Fibroblast of skin of back (primary cell): ENCODE measurements around the gene EHF.

ENCODE experiments used
- DNase-seq: peaks from one replicate; pipeline ENCODE4 v3.0.0-alpha.2; 2013

The EHF gene

DNA sequence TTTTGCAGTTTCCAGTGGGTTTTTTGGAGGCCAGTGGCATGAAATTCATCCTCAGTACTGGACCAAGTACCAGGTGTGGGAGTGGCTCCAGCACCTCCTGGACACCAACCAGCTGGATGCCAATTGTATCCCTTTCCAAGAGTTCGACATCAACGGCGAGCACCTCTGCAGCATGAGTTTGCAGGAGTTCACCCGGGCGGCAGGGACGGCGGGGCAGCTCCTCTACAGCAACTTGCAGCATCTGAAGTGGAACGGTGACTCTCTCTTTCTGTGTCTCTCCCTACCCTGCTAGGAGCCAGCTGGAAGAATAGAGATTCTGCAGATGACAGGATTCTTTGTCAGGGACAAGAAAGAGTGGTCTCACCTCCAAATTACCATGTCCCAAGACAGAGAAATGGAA is 25.5 kb downstream of the EHF start:
- DNase-seq = no peak

DNA sequence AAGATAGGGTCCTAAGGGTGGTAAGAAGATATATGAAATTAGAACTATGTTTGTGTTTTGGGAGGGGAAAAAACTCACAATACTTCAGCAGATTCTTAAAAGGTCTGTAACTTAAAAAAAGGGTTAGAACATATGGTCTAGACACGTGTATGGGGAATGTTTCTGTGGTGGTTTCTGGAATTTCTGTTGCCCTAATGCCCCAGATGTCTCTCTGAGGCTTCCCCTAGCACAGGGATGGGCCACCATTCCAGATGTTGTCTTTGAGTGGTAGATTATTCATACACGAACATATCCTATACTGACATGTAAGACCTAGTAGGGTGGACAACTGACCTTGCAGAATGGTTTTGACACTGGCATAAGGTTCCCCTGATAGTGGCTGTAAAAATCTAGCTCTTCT is 26.2 kb downstream of the EHF start:
- DNase-seq = peak; percentile 45

DNA sequence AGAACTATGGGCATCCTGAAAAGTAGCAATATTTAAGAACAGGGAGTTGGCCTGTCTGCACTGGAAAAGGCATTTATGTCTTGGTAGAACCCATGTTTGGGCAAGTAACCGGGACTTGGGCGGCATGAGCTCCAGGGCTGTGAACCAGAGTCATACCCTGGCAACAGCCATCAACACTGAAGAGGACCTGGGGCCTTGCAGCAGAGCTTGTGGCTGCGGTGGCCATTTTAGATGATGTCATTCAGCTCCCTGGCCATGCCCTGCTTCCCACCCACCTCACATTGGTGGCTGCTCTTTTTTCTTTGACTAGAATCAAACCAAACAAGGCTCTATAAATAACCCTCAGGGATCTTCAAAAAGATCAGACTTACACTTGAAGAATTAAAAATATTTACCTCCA is 26.6 kb downstream of the EHF start:
- DNase-seq = no peak

DNA sequence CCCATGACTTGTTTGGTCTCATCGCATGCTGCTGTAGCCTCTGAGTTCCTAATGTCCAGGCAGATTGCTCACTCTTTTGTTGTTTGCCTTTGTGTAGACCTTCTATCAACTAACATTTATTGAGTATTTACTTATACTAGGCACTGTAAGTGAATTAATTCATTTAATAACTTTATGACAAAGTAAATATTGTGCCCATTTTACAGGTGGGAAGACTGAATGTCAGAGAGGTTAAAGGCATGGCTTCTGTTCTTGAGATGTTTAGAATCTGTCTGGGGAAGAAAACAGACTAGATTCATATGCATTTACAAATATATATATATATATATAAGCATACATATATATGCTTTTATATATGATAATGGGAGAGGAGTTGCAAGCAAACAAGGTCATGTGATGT is 27.1 kb downstream of the EHF start:
- no peak for DNase-seq

DNA sequence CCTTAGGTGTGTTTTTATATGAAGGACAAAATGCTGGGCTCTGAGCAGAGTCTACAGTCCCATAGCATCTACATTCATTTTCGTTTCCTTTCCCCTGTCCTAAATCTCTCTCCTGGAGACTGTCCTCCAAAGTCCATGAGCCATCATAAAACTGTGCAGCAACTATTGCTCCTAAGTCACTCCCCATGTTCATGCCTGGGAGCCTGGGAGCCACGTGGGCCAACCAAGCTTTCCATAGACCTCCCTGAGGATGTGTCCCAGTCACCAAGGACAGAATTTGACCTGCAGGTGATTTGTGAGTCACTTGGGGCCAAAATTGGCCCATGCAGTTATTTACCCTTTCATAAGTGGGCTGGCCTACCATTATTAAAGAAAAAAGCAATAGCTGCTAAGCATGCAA is 28.7 kb downstream of the EHF start:
- DNase-seq = no peak

DNA sequence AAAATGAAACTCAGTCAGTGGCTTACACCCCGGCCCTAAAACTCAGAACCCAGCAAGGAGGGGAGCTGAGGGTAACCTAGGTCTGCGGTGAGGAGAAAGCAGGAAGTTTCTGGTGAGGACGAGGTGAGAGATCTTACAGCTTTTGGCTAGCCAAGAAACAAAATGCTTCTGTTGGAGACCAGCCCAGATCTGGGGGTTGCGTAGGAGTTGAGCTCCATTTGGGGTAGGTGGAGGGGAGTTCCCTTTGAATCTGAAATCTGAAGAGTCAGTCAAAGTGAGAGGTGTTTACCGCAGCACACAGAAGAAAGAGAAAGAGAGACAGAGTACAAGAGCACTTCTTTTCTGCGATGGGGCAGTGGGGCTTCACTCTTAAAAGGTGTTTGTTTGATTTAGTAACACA is 29.6 kb downstream of the EHF start:
- no peak for DNase-seq

DNA sequence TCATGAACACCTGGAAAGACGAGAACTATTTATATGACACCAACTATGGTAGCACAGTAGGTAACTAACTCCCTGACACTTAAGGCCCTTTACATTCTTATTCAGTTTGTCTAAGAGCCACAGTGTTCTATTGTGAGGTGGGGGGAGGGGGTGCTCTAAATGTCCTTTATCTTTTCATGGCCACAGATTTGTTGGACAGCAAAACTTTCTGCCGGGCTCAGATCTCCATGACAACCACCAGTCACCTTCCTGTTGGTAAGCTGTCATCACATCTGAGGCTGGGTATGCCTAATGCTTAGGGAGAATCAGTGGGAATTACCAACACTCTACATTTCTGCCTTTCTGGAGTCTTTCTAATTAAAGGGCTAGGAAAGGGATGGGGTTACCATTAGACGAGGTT is 30.7 kb downstream of the EHF start:
- no peak for DNase-seq

DNA sequence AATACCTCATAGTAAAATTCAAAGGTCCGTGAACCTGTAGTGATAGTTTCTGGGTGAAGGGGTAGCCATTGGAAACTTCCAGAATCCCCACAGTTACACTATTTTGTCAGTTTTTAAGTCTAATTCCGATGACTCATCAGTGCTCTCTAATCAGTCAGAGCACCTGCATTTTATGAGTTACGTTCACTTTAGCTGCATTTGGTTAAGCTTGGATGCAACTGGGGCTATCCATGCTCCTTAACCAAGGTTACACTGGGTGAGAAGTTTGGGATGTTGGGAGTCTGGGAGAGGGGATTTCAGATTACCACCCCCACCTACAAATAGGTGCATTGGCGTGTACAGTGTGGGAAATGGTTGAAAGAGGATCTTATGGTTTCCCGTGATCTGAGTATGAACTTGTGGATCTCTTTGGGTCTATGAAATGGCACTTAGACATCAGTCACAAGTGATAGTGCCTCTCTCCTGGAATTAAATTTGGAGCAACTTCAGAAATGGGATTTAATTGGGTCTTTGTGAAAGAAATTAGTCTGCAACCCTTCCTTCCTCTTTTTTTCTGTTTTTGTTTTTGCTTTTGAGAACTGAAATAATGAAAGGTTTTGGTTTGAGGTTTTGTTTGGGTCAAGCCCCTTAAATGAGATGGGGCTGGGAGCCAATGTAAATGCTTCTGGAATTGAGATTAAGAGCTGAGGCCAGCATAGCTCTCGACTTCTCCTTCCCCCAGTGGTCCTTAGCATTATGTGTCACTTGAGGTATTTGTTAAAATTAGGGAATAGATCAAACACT is 31.5 kb downstream of the EHF start:
- no peak for DNase-seq

DNA sequence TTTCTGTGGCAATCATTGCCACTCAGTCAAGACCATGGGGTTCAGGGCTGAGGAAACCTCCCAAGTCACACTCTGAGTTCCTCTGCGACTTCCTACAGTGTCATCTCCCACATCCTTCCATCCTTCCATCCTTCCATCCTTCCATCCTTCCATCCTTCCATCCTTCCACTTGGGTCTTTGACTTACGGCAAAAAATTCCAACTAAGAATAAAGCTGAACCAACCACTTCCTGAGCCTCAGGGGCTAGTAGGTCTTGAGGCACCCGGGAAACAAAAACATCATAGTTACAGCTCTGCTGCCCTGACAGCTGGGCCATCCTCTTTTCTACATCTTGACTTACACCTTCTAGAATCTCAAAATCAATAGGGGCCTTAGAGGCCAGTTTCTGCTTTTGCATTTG is 32.1 kb downstream of the EHF start:
- no peak for DNase-seq

DNA sequence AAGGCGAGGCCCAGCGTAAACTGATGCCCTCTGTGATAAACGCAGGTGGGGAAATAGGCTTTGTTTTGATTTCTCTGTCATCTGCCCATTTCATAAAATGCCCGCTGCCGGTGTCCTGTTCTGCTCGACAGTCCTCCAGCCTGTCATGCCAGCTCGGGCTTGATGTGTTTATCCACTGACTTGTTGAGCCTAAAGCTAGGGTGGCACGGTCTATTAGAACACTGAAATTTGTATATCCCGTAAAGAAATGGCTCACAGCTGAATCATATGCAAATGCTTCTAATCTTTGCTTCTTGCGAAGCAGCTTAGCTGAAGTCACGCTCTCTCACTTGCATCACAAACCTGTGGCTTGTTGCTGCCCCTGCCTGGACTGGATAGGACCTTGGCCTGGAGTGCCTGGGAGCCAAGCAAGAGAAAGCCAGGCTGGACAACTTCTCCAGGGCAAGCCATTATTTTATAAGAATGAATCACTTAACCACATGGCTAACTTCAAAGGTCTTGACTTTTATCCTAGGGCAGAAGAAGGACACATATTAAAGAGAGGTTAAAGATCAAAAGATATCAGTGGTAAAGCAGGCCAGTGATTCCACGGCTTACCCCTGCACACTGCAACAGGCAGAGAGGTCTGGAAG is 33.1 kb downstream of the EHF start:
- peak; percentile 60 for DNase-seq

DNA sequence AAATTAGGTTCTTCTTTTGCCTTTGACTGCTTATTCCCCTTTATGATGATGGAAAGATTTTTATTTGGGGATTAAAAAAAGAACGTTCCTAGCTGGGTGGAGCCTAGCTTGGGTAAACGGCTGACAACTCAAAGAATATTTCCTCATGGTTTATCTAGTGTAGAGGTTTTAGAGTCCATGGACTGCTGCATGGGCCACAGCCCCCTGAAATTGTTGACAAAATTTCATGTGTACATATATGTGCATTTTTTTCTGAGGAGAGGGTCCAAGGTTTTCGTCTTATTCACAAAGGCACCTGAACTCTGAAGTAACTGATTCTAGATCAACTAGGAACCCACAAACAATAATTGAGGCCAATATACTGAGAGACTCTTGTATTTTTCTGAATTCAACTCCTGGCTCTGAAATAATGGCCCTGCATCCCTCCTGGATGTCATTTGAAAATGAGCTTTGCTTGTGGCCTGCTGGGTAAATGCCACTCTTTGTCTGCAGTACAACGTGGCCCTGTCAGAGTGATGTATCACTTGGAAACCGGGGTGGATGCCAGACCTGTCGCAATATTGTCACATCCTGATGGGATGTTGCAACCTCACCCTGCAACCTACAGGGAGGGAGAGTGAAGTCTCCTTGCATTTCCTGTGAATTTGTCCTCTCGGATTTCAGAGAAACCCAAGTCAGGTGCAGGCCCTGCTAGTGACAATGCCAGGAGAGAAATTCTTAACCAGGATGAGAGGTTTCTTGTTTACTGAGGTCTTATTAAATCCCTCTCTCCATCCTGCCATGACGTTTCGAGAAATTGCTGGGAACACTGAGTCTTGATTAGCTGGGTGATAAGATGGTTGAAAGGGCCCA is 33.8 kb downstream of the EHF start:
- peak; percentile 54 for DNase-seq

DNA sequence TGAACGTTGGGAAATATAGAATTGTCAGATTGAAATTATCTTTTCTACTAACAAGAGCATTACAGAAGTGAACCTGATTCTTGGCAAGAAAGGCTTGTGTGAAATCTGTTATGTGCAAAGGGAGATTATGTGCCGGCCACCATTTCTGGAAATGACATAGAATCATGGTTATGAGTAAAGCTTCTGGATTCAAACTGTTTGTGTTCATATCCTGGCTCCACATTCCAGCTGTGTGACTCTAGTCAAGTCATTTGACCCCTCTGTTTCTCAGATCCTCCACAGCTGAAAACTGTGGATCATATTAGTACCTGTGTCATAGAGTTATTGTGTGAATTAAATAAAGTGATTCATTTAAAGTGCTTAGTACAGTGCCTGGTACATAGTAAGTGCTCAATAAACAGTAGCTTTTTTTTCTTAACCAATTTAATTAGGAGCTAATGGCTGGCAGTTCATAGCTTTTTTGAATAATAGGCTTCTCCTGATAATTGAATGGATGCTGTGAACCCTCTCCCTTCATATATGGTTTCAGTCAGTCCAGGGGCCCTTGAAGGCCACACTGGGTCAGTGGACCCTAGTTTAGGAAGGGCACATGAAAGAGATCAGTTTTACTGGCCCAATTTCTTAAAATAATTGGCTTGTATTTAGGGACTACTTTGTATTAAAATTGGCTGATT is 34.6 kb downstream of the EHF start:
- peak; percentile 77 for DNase-seq

DNA sequence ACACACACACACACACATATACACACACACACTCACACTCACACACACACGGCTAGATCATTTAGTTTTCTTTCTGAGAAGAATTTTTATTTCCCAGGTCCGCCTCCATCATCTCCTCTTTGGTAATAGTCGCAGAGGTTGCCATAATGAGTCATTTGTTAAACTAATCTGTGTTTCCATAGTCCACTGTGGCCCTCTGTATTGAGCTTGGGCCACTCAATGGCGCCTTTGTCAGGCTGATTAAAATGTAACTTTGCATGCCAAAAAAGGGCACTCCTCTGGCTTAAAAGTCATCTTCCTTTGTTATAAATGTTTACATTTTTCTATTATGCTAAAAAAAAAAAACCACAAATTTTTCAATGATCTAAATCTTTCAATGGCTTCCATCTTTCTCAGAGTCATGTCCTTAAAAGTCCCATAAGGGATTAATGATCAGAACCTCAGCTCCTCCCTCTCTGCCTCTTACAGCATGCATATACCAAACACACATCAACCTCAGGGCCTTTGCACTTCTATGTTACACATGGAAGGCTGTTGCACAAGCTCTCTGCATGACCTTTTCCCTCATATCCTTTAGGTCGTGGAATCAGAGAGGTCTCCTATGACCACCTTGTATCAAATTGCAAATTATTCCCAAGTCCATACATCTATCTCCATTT is 35.3 kb downstream of the EHF start:
- no peak for DNase-seq

DNA sequence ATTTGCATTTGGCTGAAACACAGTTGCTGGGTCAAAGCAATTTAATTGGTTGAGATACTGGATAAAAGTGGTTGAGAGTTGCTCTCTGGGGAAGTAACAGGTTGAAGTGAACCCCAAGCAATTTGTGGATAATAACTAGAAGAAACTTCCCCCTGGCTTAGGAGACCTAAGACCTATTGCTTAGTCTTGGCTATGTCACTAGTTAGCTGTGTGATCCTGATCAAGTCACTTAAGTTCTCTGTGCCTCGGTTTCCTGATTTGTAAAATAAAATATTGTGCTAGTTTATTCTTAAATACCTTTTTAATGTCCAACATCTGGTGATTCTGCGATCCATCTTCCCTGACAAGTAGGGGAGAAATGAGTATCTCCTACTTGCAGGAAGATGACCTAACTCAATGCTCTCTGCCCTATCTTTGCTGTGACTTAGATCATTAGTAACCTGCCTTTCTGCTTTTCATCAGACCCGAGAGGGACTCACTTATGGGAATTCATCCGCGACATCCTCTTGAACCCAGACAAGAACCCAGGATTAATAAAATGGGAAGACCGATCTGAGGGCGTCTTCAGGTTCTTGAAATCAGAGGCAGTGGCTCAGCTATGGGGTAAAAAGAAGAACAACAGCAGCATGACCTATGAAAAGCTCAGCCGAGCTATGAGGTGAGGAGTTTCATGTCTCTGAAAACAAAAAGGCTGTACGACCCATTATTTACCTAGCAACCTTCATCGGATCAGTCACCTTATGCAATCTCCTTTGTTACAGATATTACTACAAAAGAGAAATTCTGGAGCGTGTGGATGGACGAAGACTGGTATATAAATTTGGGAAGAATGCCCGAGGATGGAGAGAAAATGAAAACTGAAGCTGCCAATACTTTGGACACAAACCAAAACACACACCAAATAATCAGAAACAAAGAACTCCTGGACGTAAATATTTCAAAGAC is 37.5 kb downstream of the EHF start:
- DNase-seq = no peak

DNA sequence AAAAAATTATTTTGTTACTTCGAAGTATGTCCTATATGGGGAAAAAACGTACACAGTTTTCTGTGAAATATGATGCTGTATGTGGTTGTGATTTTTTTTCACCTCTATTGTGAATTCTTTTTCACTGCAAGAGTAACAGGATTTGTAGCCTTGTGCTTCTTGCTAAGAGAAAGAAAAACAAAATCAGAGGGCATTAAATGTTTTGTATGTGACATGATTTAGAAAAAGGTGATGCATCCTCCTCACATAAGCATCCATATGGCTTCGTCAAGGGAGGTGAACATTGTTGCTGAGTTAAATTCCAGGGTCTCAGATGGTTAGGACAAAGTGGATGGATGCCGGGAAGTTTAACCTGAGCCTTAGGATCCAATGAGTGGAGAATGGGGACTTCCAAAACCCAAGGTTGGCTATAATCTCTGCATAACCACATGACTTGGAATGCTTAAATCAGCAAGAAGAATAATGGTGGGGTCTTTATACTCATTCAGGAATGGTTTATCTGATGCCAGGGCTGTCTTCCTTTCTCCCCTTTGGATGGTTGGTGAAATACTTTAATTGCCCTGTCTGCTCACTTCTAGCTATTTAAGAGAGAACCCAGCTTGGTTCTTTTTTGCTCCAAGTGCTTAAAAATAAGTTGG is 38.3 kb downstream of the EHF start:
- no peak for DNase-seq

DNA sequence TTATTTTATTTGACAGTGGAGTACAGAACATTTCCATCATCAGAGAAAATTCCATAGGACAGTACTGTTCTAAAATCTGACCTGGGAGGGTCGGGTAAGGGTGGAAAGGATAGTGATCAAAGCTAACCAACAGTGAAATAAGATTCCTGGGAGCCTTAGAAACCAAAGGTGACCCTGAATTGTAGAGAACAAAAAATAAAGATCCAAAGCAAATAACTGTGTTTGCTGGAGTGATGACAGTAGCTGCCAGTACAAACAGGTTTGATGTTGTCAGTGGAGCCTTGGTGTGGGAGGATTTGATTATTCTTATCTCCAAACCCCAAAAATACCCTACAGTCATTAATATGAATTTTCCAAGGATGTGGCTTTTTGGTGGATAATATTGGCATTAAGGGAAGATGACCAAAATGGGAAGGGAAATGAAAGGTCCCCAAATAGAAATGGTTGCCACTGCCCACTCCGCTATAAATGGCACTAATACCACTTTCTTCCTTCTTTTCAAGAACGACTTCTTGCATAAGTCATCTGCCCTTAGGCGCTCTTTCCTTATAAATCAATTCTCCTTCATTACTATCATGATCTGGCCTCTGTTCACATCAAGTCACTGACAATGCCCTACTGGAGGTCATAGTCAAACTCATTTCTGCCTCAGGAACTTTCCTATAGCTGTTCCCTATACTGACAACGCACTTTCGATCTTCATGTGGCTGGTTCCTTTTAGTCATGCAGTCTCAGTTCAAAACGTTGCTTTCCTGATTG is 44.4 kb downstream of the EHF start:
- DNase-seq = no peak

DNA sequence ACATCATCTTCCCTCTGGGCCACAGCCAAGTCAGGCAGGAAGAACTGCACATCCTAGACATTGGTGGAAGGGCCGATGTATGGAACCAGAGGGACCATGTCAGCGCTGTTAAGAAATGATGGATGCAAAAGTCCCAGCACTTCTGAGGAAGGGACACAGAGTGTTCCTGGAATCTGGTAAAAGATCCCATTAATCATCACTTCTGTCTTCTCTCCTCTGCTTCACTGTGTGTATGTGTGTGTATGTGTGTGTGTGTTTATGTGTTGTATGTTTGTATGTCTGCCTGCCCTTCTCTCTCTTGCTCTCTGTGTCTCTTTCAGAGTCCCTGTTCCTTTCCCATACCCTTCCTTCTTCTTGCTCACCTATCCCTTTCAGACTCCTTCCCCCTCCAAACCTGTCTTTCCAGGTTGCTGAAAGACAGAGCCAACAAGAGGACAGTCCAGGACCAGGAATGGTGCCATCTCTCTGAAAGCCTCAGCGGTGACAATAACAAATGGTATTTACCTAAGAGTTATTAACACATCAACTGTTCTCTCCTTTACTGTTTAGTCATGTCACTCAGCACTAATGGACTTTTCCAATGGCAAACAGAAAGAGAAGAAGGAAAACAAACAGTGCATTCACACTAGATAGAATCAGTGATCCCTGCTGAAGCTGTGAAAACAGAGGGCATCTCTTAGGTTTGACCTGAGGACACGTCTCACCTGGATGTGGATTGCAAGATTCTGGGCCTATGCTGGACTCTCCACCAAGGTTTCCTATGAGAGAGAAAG is 47.1 kb downstream of the EHF start:
- DNase-seq = no peak

DNA sequence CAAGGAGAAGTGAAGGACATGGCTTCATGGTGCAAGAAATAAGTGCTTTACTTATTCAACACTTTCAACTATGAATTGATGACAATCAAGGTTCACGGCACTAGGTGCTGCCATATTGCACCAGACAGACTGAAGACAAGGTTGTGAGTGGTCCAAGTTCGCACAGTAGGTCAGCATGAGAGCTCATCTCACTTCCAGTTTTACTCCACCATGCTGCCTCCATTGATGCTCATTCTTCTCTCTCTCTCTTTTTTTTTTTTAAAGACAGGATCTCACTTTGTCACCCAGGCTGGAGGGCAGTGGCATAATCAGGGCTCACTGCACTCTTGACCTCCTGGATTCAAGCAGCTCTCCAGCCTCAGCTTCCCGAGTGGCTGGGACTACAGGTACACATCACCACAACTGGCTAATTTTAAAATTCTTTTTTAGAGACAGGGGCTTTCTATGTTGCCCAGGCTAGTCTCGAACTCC is 47.7 kb downstream of the EHF start:
- no peak for DNase-seq

DNA sequence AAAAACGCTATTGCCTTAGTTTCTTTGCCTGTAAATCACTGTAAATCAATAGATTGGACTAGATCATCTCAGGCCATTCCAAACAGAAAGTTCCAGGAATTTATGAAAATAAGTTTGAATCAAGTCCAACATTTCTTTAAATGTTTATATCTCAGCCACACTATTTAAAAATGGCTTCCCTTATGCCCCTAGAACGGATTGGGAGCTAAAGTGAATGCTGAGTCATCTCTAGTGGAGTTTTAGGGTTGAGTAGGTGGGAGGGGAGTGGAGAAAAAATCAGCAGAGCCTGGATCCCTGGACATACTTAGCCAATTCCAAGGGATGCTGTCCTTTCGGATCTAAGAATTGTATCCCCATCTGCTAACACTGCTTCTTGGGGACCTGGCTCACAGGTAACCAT is 48.6 kb downstream of the EHF start:
- DNase-seq = no peak
